H1 (cell line): ENCODE measurements around the gene SNX24. TPM values are rescaled to one million over a fixed set of nuclear protein-coding genes. Genes with fewer than 3 reads are reported as not detected.

Source experiments
- CTCF ChIA-PET: fragments of 300-600 bp; sonication (Branson Sonifier 250); formaldehyde crosslinking; loops from one replicate; lab custom pipeline; 2021; ENCODE audit not compliant: partially characterized antibody; lab: Charles Lee
- POLR2A ChIA-PET: fragments of 300-600 bp; sonication (Branson Sonifier 250); formaldehyde crosslinking; loops from one replicate; lab custom pipeline; 2021; ENCODE audit warnings: inconsistent platforms; ENCODE audit not compliant: partially characterized antibody; lab: Charles Lee
- DNase-seq, 2 experiments: peaks; one replicate each; pipeline versions ENCODE4 v3.0.0 to v3.0.0-alpha.2; 2010 to 2022; ENCODE audit warnings: low spot score in 2 of 2, low read depth in 1 of 2, mixed read lengths in 1 of 2
- FAIRE-seq: peaks from 2 replicates; lab custom pipeline; 2011; peaks lifted over from hg19 to GRCh38; lab: Jason Lieb, UNC
- H2AFZ ChIP-seq: 2 replicates; pipeline ENCODE4 v1.8.1; 2012; ENCODE audit warnings: low read length, inconsistent platforms
- H2AK5ac ChIP-seq: 2 replicates; pipeline ENCODE4 v1.6.1; 2013; ENCODE audit warnings: low read depth, low read length
- H2BK120ac ChIP-seq: replicated peaks from 2 replicates; pipeline ENCODE3; 2013; ENCODE audit warnings: low read depth, low read length, inconsistent platforms
- H2BK12ac ChIP-seq: 2 replicates; pipeline ENCODE4 v1.6.1; 2013; ENCODE audit warnings: low read depth, low read length
- H2BK15ac ChIP-seq: 2 replicates; pipeline ENCODE4 v1.6.1; 2013; ENCODE audit warnings: low read length
- H2BK20ac ChIP-seq: 2 replicates; pipeline ENCODE4 v1.6.1; 2013; ENCODE audit warnings: low read length
- H2BK5ac ChIP-seq: 2 replicates; pipeline ENCODE4 v1.6.1; 2013; ENCODE audit warnings: low read depth, low read length
- H3K14ac ChIP-seq: 2 replicates; pipeline ENCODE4 v1.6.1; 2013; ENCODE audit warnings: inconsistent platforms; ENCODE audit not compliant: insufficient read length
- H3K18ac ChIP-seq: 2 replicates; pipeline ENCODE4 v1.6.1; 2013; ENCODE audit warnings: low read length; ENCODE audit errors: extremely low read depth
- H3K23ac ChIP-seq: 2 replicates; pipeline ENCODE4 v1.6.1; 2013; ENCODE audit warnings: inconsistent platforms; ENCODE audit not compliant: insufficient read length
- H3K23me2 ChIP-seq: 2 replicates; pipeline ENCODE4 v1.6.1; 2013; ENCODE audit warnings: low read depth, low read length
- H3K27ac ChIP-seq: 2 replicates; pipeline ENCODE4 v1.6.1; 2011; ENCODE audit warnings: low read depth, low read length, inconsistent platforms
- H3K27me3 ChIP-seq, 4 experiments: replicated peaks in 1 of 4; 1 replicate in 1 of 4; 2 replicates in 3 of 4; pipeline versions ENCODE4 v1.6.1 to v1.8.1; 2011 to 2013; ENCODE audit warnings: low read length in 3 of 4, mild to moderate bottlenecking in 3 of 4, inconsistent platforms in 2 of 4, mixed read lengths in 2 of 4, moderate library complexity in 1 of 4; ENCODE audit not compliant: control insufficient read depth in 3 of 4, insufficient read depth in 3 of 4; ENCODE audit errors: extremely low read depth in 1 of 4
- H3K36me3 ChIP-seq, 4 experiments: 2 replicates each; pipeline versions ENCODE4 v1.6.1 to v1.8.1; 2011 to 2013; ENCODE audit warnings: mild to moderate bottlenecking in 4 of 4, low read length in 3 of 4, moderate library complexity in 2 of 4, control low read depth in 1 of 4, inconsistent platforms in 1 of 4; ENCODE audit not compliant: insufficient read depth in 4 of 4, control insufficient read depth in 2 of 4
- H3K4ac ChIP-seq: replicated peaks from 2 replicates; pipeline ENCODE3; 2013; ENCODE audit warnings: low read length, low read depth, mixed read lengths, inconsistent platforms; ENCODE audit not compliant: insufficient read length
- H3K4me1 ChIP-seq, 4 experiments: replicated peaks in 1 of 4; 1 replicate in 1 of 4; 2 replicates in 3 of 4; pipeline versions ENCODE4 v1.6.1 to v1.8.1; 2011 to 2013; ENCODE audit warnings: low read length in 3 of 4, inconsistent platforms in 2 of 4, mixed read lengths in 1 of 4; ENCODE audit not compliant: insufficient read depth in 4 of 4, control insufficient read depth in 3 of 4
- H3K4me2 ChIP-seq, 2 experiments: 2 replicates each; pipeline versions ENCODE4 v1.6.1 to v1.8.1; 2011 to 2013; ENCODE audit warnings: low read depth in 2 of 2, low read length in 2 of 2, control low read depth in 1 of 2, inconsistent platforms in 1 of 2, mild to moderate bottlenecking in 1 of 2; ENCODE audit not compliant: insufficient read depth in 1 of 2
- H3K4me3 ChIP-seq, 4 experiments: fragments of 200-600, 300-600 bp in 1 of 4; sonication (generic), shearing (Covaris generic), sonication (Bioruptor Twin) in 1 of 4; 2 replicates each; pipeline versions ENCODE4 v1.5.1 to v1.8.1; 2011 to 2016; ENCODE audit warnings: low read length in 4 of 4, low read depth in 3 of 4, control low read depth in 2 of 4, inconsistent platforms in 2 of 4, mild to moderate bottlenecking in 2 of 4, mixed read lengths in 1 of 4, moderate library complexity in 1 of 4; ENCODE audit not compliant: insufficient read depth in 2 of 4; ENCODE audit errors: extremely low read depth in 1 of 4
- H3K56ac ChIP-seq: replicated peaks from 2 replicates; pipeline ENCODE3; 2013; ENCODE audit warnings: low read depth, mild to moderate bottlenecking, mixed read lengths, low read length, inconsistent platforms; ENCODE audit not compliant: insufficient read length
- H3K79me1 ChIP-seq: 2 replicates; pipeline ENCODE4 v1.6.1; 2013; ENCODE audit warnings: low read depth, low read length, control low read depth
- H3K79me2 ChIP-seq, 2 experiments: 2 replicates each; pipeline versions ENCODE4 v1.6.1 to v1.8.1; 2012 to 2013; ENCODE audit warnings: low read length in 2 of 2, mild to moderate bottlenecking in 2 of 2, inconsistent platforms in 1 of 2; ENCODE audit not compliant: insufficient read depth in 2 of 2, control insufficient read depth in 1 of 2
- H3K9ac ChIP-seq, 4 experiments: replicated peaks in 1 of 4; 1 replicate in 1 of 4; 2 replicates in 3 of 4; pipeline versions ENCODE4 v1.6.1 to v1.8.1; 2011 to 2013; ENCODE audit warnings: low read depth in 3 of 4, low read length in 3 of 4, control low read depth in 2 of 4, mild to moderate bottlenecking in 2 of 4, moderate library complexity in 2 of 4, inconsistent platforms in 1 of 4; ENCODE audit errors: extremely low read depth in 1 of 4
- H3K9me3 ChIP-seq, 2 experiments: 2 replicates each; pipeline versions ENCODE4 v1.6.1 to v1.8.1; 2012 to 2013; ENCODE audit warnings: mild to moderate bottlenecking in 2 of 2, moderate library complexity in 2 of 2, control low read depth in 1 of 2, inconsistent platforms in 1 of 2, low read depth in 1 of 2, low read length in 1 of 2, mixed read lengths in 1 of 2; ENCODE audit not compliant: insufficient read depth in 2 of 2
- H4K20me1 ChIP-seq, 2 experiments: replicated peaks in 1 of 2; 2 replicates each; pipeline versions ENCODE3 to v1.8.1; 2011 to 2013; ENCODE audit warnings: inconsistent platforms in 2 of 2, low read length in 2 of 2, mild to moderate bottlenecking in 1 of 2; ENCODE audit not compliant: insufficient read depth in 2 of 2, control insufficient read depth in 1 of 2
- H4K5ac ChIP-seq: 2 replicates; pipeline ENCODE4 v1.6.1; 2013; ENCODE audit warnings: low read length, low read depth, mixed read lengths, inconsistent platforms; ENCODE audit not compliant: insufficient read length
- H4K8ac ChIP-seq: 2 replicates; pipeline ENCODE4 v1.8.0; 2013; ENCODE audit warnings: mild to moderate bottlenecking, moderate library complexity, low read length, inconsistent platforms; ENCODE audit not compliant: insufficient read depth; ENCODE audit errors: extremely low read depth
- H4K91ac ChIP-seq: replicated peaks from 2 replicates; pipeline ENCODE3; 2013; ENCODE audit warnings: low read length, mixed read lengths, inconsistent platforms; ENCODE audit not compliant: insufficient read length
- BRCA1 ChIP-seq: IDR thresholded peaks from 2 replicates; pipeline ENCODE4 v1.6.1; 2012; ENCODE audit warnings: low read depth, low read length, improper control_type of control experiment
- SAP30 ChIP-seq: fragments of 300-600 bp; sonication (generic); IDR thresholded peaks from 2 replicates; pipeline ENCODE4 v1.7.1; 2012; ENCODE audit warnings: low read length, moderate library complexity, mild to moderate bottlenecking, inconsistent platforms; ENCODE audit not compliant: insufficient read depth, insufficient replicate concordance
- SIRT6 ChIP-seq: IDR thresholded peaks from one replicate; pipeline ENCODE4 v1.7.1; 2012; ENCODE audit warnings: low read length, inconsistent platforms
- WGBS, 2 experiments: shearing (Covaris generic) in 1 of 2; methylation state at CpG; one replicate each; pipeline versions ENCODE4 v1.1.6 to v1.1.7; 2013 to 2015; ENCODE audit warnings: low lambda C conversion rate in 2 of 2, mixed read lengths in 2 of 2, inconsistent platforms in 1 of 2, low coverage in 1 of 2, missing lambda C conversion rate in 1 of 2; ENCODE audit not compliant: insufficient replicate concordance in 2 of 2, insufficient coverage in 1 of 2, insufficient read length in 1 of 2; ENCODE audit errors: extremely low coverage in 1 of 2, missing lambda C conversion rate in 1 of 2; 5-methylcytosine and 5-hydroxymethylcytosine counted together
- polyA plus RNA-seq, 7 experiments: library from polyadenylated mRNA; depleted of rRNA in 3 of 7; stranded (reverse) in 5 of 7; unstranded in 2 of 7; fragments of >200 nt in 5 of 7; fragments of 200-250 nt in 2 of 7; gene quantifications; 1 replicate in 5 of 7; 2 replicates in 1 of 7; 4 replicates in 1 of 7; pipeline versions ENCODE4 v1.2.1 to v1.2.3, GENCODE V29; 2011 to 2013; ENCODE audit warnings: missing spikeins in 2 of 7, mixed read lengths in 2 of 7
- total RNA-seq: library from RNA; stranded (reverse); fragmentation: NEBNext Ultra II Directional; extraction: Animal tissue kit (Norgen Biotek cat#: 25700); gene quantifications from 2 replicates; pipeline ENCODE4 v1.2.1, GENCODE V29; 2021

The SNX24 gene
- total and polyA plus RNA-seq, 2 of the 8 experiments (the other 6 are each of a cell fraction or from before 2014, with no cell fraction given): 7.3 to 14.3 TPM

DNA sequence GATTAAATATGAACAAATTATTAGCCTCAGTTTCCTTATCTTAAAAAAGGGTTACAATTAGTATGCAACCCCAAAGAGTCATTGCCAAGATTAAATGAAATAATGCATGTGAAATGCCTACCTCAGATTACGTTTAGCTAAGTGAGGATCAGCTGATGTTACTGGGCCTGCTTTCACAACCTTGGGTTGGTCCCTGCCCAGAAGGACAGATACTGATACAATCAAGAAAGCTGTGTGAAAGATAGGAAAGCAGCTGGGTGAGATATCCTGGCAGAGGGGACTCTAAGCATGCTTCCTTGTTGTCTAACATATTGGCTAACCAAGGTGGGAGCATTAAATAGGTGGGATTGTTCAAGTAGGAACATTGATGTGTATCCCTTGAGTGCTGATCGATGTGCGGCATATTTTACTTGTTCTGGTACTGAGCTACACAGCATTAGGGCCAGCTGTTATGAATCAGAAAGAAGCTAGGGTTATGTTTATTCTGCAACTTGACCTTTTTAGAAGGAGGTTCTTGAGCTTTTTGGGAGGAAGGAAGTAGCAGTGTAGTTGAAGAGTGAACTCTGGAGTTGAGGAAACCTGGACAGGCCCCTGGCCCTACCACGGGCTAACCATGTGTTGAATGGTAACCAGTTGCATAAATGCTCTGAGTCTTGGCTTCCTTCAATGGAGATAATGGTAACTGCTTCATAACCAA is 28.9 kb downstream of the SNX24 start:
- H3K4ac ChIP-seq: no peak overlapping the region
- TF ChIP-seq SIRT6 (no peak), BRCA1 (no peak), SAP30 (no peak)
- no peak overlapping the region; the same call in 1 of the 2 replicates for H2BK15ac ChIP-seq
- H3K14ac ChIP-seq: no peak overlapping the region
- no peak overlapping the region for H3K56ac ChIP-seq
- no peak overlapping the region for H4K5ac ChIP-seq
- H4K20me1 ChIP-seq: no peaks in the 10 kb centered on the region
- 95% methylated on average over 4 of the region's 4 CpGs; no CpG with 5 or more reads in 1 of the 2 experiments for WGBS, 2 experiments
- no peak overlapping the region for H3K4me3 ChIP-seq
- DNase-seq (no peak), FAIRE-seq (no peak)
- no peaks in the 10 kb centered on the region for H3K23me2 ChIP-seq
- no peak overlapping the region for H2BK5ac ChIP-seq
- no peak overlapping the region for H3K9ac ChIP-seq
- no peak overlapping the region for H2AK5ac ChIP-seq
- no peak overlapping the region for H2BK120ac ChIP-seq
- no peak overlapping the region for H3K4me2 ChIP-seq
- no peak overlapping the region for H2AFZ ChIP-seq
- ChIA-PET POLR2A (no interaction called here), CTCF (no interaction called here)
- H2BK20ac ChIP-seq: no peak overlapping the region
- peaks cover 0 to 4% (median 2%) of the 10 kb centered on the region in 4 experiments; a peak in 2 of 7 replicates for H3K4me1 ChIP-seq
- H3K23ac ChIP-seq: no peak overlapping the region
- H3K27ac ChIP-seq: no peak overlapping the region
- no peaks in the 10 kb centered on the region for H3K9me3 ChIP-seq
- H4K91ac ChIP-seq: no peak overlapping the region
- H3K18ac ChIP-seq: no peak overlapping the region
- no peaks in the 10 kb centered on the region for H3K79me1 ChIP-seq
- H2BK12ac ChIP-seq: no peak overlapping the region
- H4K8ac ChIP-seq: no peak overlapping the region
- H3K27me3 ChIP-seq: no peaks in the 10 kb centered on the region; a peak in 1 of 7 replicates
- H3K79me2 ChIP-seq: no peaks in the 10 kb centered on the region
- H3K36me3 ChIP-seq: no peaks in the 10 kb centered on the region
